Right atrium auricular region (tissue), 2 donors: ENCODE data around the gene SMIM21. TPM values are rescaled to one million over a fixed set of nuclear protein-coding genes. Genes with fewer than 3 reads are reported as not detected.

Experiments used
- DNase-seq: peaks from one replicate; pipeline ENCODE4 v3.0.0-alpha.2; 2019; ENCODE audit warnings: low spot score
- H3K27ac ChIP-seq, 2 donors: fragments of 200-600 bp; sonication (generic); 1 replicate in 1 of 2; 2 replicates in 1 of 2; pipeline ENCODE4 v1.5.1; 2016 to 2019
- H3K27me3 ChIP-seq, 2 donors: fragments of 200-600 bp; sonication (generic); one replicate each; pipeline versions ENCODE4 v1.5.1 to v1.6.0; 2017 to 2019
- H3K36me3 ChIP-seq: fragments of 200-600 bp; sonication (generic); one replicate; pipeline ENCODE4 v1.5.1; 2016
- H3K4me1 ChIP-seq, 2 donors: fragments of 200-600 bp; sonication (generic); one replicate each; pipeline versions ENCODE4 v1.5.1 to v1.6.0; 2017 to 2019
- H3K4me3 ChIP-seq, 2 donors: fragments of 200-600 bp; sonication (generic); 1 replicate in 1 of 2; 2 replicates in 1 of 2; pipeline ENCODE4 v1.5.1; 2017 to 2019; ENCODE audit warnings: mild to moderate bottlenecking in 1 of 2, moderate library complexity in 1 of 2
- H3K9me3 ChIP-seq, 2 donors: fragments of 200-600 bp; sonication (generic); one replicate each; pipeline ENCODE4 v1.5.1; 2019
- total RNA-seq, 2 donors: library from RNA; depleted of rRNA; stranded (reverse); fragments of >200 nt; gene quantifications; one replicate each; pipeline ENCODE4 v1.1.0, GENCODE V29; 2016
- TF ChIP-seq, protein P1 (sequence below), 2 donors: fragments of 200-600 bp; sonication (generic); IDR thresholded peaks; one replicate each; pipeline ENCODE4 v1.5.1; 2019; ENCODE audit warnings: antibody characterized with exemption in 2 of 2

Gene SMIM21
- total RNA-seq, 2 donors from 2014 or later, result not detected

GRCh38 chr18:75395137-75395536, 32.4 kb downstream of the SMIM21 start:
- Histone ChIP-seq H3K27ac (no peak overlapping the region), H3K36me3 (no peaks in the 10 kb centered on the region), H3K4me3 (no peak overlapping the region), H3K27me3 (no peaks in the 10 kb centered on the region), H3K9me3 (no peaks in the 10 kb centered on the region), H3K4me1 (no peaks in the 10 kb centered on the region)
- TF ChIP-seq, protein P1, sequence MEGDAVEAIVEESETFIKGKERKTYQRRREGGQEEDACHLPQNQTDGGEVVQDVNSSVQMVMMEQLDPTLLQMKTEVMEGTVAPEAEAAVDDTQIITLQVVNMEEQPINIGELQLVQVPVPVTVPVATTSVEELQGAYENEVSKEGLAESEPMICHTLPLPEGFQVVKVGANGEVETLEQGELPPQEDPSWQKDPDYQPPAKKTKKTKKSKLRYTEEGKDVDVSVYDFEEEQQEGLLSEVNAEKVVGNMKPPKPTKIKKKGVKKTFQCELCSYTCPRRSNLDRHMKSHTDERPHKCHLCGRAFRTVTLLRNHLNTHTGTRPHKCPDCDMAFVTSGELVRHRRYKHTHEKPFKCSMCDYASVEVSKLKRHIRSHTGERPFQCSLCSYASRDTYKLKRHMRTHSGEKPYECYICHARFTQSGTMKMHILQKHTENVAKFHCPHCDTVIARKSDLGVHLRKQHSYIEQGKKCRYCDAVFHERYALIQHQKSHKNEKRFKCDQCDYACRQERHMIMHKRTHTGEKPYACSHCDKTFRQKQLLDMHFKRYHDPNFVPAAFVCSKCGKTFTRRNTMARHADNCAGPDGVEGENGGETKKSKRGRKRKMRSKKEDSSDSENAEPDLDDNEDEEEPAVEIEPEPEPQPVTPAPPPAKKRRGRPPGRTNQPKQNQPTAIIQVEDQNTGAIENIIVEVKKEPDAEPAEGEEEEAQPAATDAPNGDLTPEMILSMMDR (IDR thresholded peaks at IDR 0.05), result no peak
- no peak for DNase-seq

GRCh38 chr18:75393721-75394120, 33.8 kb downstream of the SMIM21 start:
- TF ChIP-seq, protein P1 (IDR thresholded peaks at IDR 0.05), result no peak
- Histone ChIP-seq H3K27me3 (no peaks in the 10 kb centered on the region), H3K27ac (no peak overlapping the region), H3K36me3 (no peaks in the 10 kb centered on the region), H3K4me3 (no peak overlapping the region), H3K4me1 (no peaks in the 10 kb centered on the region), H3K9me3 (no peaks in the 10 kb centered on the region)
- no peak for DNase-seq

DNA sequence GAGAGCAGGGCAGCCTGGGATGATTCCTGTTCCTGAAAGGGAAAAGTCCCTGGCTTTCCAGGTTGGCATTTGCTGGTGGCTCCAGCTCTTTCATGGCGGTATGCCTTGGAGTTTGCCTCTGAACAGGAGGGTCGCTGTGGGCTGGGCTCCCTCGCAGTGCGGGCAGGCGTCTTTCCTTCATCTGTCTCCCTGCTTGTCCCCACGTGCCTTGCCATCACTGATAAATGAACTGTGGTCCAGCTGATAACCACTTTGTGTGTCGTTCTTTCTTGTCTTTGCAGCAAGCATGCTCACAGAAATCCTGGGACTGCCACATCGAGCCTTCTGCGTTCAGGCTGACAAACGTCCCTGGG, 35.3 kb downstream of the SMIM21 start:
- TF ChIP-seq, protein P1 (IDR thresholded peaks at IDR 0.05), result no peak
- DNase-seq, result no peak
- H3K9me3 ChIP-seq, result no peaks in the 10 kb centered on the region
- H3K4me1 ChIP-seq, result no peaks in the 10 kb centered on the region
- H3K27me3 ChIP-seq, result no peaks in the 10 kb centered on the region
- H3K36me3 ChIP-seq, result no peaks in the 10 kb centered on the region
- H3K4me3 ChIP-seq, result no peak overlapping the region
- no peak overlapping the region for H3K27ac ChIP-seq

GRCh38 chr18:75391279-75392225, 36.0 kb downstream of the SMIM21 start:
- Histone ChIP-seq H3K4me3 (no peak overlapping the region), H3K9me3 (no peaks in the 10 kb centered on the region), H3K27me3 (no peaks in the 10 kb centered on the region), H3K4me1 (no peaks in the 10 kb centered on the region), H3K36me3 (no peaks in the 10 kb centered on the region), H3K27ac (no peak overlapping the region)
- DNase-seq, result no peak
- TF ChIP-seq, protein P1 (IDR thresholded peaks at IDR 0.05), result no peak

GRCh38 chr18:75390854-75391253, 36.6 kb downstream of the SMIM21 start:
- Histone ChIP-seq H3K27ac (no peak overlapping the region), H3K4me3 (no peak overlapping the region), H3K9me3 (no peaks in the 10 kb centered on the region), H3K27me3 (no peaks in the 10 kb centered on the region), H3K4me1 (no peaks in the 10 kb centered on the region), H3K36me3 (no peaks in the 10 kb centered on the region)
- no peak for DNase-seq
- TF ChIP-seq, protein P1 (IDR thresholded peaks at IDR 0.05), result no peak
